Sciatic nerve (tissue), 2 donors: Measurements from ENCODE around the gene BTBD17. TPM values are rescaled to one million over a fixed set of nuclear protein-coding genes. Genes with fewer than 3 reads are reported as not detected.
A peak's percentile ranks its signal among the peaks of the same experiment; 100 is the strongest.

ENCODE experiments used
- ATAC-seq: fragments of 200-7000 bp; cut with Tn5 transposase; one replicate; pipeline ENCODE4 v1.9.1; 2020; ENCODE audit warnings: mild to moderate bottlenecking, moderate library complexity
- DNase-seq: peaks from one replicate; pipeline ENCODE4 v3.0.0-alpha.2; 2020; ENCODE audit warnings: low spot score
- intact Hi-C: fragments of 100-400 bp; cut with DNase I; formaldehyde crosslinking; loops from one replicate; pipeline ENCODE4 v1.14.2; 2022
- total RNA-seq: library from RNA; stranded (reverse); fragmentation: NEBNext Ultra II Directional; extraction: Animal tissue kit (Norgen Biotek cat#: 25700); gene quantifications from one replicate; pipeline ENCODE4 v1.2.1, GENCODE V29; 2021
- donor health status: DM: no; HTN: no; CAD: no.
- donor health status: DM: no; HTN: no; CAD: no.

Gene BTBD17
- total RNA-seq, 1 donor from 2014 or later, result not detected

GRCh38 chr17:74324521-74324920 lies 37.1 kb downstream of the BTBD17 start:
- intact Hi-C loops, result no loop called here
- no peak for ATAC-seq
- no peak for DNase-seq

- DNase-seq (no peak), ATAC-seq (no peak)
- intact Hi-C loops, result no loop called here
These were observed 43.3 kb downstream of the BTBD17 start for GRCh38 chr17:74318391-74318790.

GRCh38 chr17:74317071-74317470 lies 44.6 kb downstream of the BTBD17 start:
- intact Hi-C loops, result no loop called here
- no peak for DNase-seq
- ATAC-seq, result no peak

- ATAC-seq (no peak), DNase-seq (no peak)
- intact Hi-C loops, result no loop called here
These were observed 45.4 kb downstream of the BTBD17 start for GRCh38 chr17:74316220-74316619.

GRCh38 chr17:74314877-74315276 lies 46.8 kb downstream of the BTBD17 start:
- no peak for DNase-seq
- no peak for ATAC-seq
- intact Hi-C loops, result no loop called here

GRCh38 chr17:74309902-74310301 lies 51.8 kb downstream of the BTBD17 start:
- intact Hi-C loops, result no loop called here
- no peak for DNase-seq
- ATAC-seq, result no peak

GRCh38 chr17:74307984-74308773 lies 53.5 kb downstream of the BTBD17 start:
- intact Hi-C loops, result no loop called here
- DNase-seq (no peak), ATAC-seq (peak; percentile 22)

Other genes starting within 250 kb of the BTBD17 start
- gene RPL38, start 158.2 kb downstream of the BTBD17 start, total RNA-seq, result 796 TPM
- gene TTYH2, start 148.3 kb downstream of the BTBD17 start, total RNA-seq, result 46.7 TPM
- gene DNAI2, start 87.6 kb downstream of the BTBD17 start, total RNA-seq, result not detected
- 55.2 TPM for gene KIF19, start 35.6 kb downstream of the BTBD17 start, total RNA-seq
- 1.1 TPM for gene GPR142, start 5.6 kb upstream of the BTBD17 start, total RNA-seq
- 62.9 TPM for gene GPRC5C, start 70.2 kb upstream of the BTBD17 start, total RNA-seq
- 13.0 TPM for gene CD300A, start 104.8 kb upstream of the BTBD17 start, total RNA-seq
- 1.2 TPM for gene CD300LB, start 169.6 kb upstream of the BTBD17 start, total RNA-seq
- 1.7 TPM for gene CD300C, start 184.2 kb upstream of the BTBD17 start, total RNA-seq
- not detected for gene CD300H, start 205.6 kb upstream of the BTBD17 start, total RNA-seq
- gene CD300LD, start 230.4 kb upstream of the BTBD17 start, total RNA-seq, result not detected